HEK293 (cell line): ENCODE results near the gene ABR.

Experiments used
- ELK4 ChIP-seq: IDR thresholded peaks from 2 replicates; pipeline ENCODE4 v1.6.1; 2011; ENCODE audit warnings: mild to moderate bottlenecking, low read depth, low read length, borderline replicate concordance
- MZF1 ChIP-seq: fragments of 450-650 bp; formaldehyde crosslinking; IDR thresholded peaks from 2 replicates; pipeline ENCODE4 v1.5.1; 2017; ENCODE audit warnings: missing biosample characterization, missing genetic modification characterization, borderline replicate concordance
- PATZ1 ChIP-seq: fragments of 450-650 bp; formaldehyde crosslinking; IDR thresholded peaks from 2 replicates; pipeline ENCODE4 v1.5.1; 2016; ENCODE audit warnings: missing biosample characterization, missing genetic modification characterization
- ZBTB11 ChIP-seq: fragments of 450-650 bp; formaldehyde crosslinking; conservative IDR thresholded peaks from 2 replicates; pipeline ENCODE4 v1.5.1; 2016; ENCODE audit warnings: low read depth, missing biosample characterization, missing genetic modification characterization
- ZNF302 ChIP-seq: fragments of 450-650 bp; formaldehyde crosslinking; IDR thresholded peaks from 2 replicates; pipeline ENCODE4 v1.5.1; 2016; ENCODE audit warnings: missing biosample characterization, missing genetic modification characterization, low read depth
- ZNF404 ChIP-seq: fragments of 450-650 bp; formaldehyde crosslinking; IDR thresholded peaks from 2 replicates; pipeline ENCODE4 v1.5.1; 2017; ENCODE audit warnings: missing biosample characterization, missing genetic modification characterization
- ZNF558 ChIP-seq: fragments of 450-650 bp; formaldehyde crosslinking; IDR thresholded peaks from 2 replicates; pipeline ENCODE4 v1.5.1; 2016; ENCODE audit warnings: missing biosample characterization, missing genetic modification characterization
- ZNF621 ChIP-seq: fragments of 450-650 bp; formaldehyde crosslinking; IDR thresholded peaks from 2 replicates; pipeline ENCODE4 v1.5.1; 2017; ENCODE audit warnings: missing biosample characterization, missing genetic modification characterization

GRCh38 chr17:1045456-1045855 is 134.3 kb downstream of the ABR start:
- TF ChIP-seq PATZ1 (tag by site-specific recombination) (no peak), MZF1 (no peak), ZBTB11 (tag by site-specific recombination) (no peak), ZNF558 (tag by site-specific recombination) (no peak), ZNF404 (no peak), ELK4 (no peak), ZNF621 (tag by site-specific recombination) (no peak), ZNF302 (tag by site-specific recombination) (no peak)
